Fibroblast of the aortic adventitia (primary cell): ENCODE measurements around the gene TNRC6C. TPM values are rescaled to one million over a fixed set of nuclear protein-coding genes. Genes with fewer than 3 reads are reported as not detected.
"Not testable (repeated sequence)": the region's sequence is repeated elsewhere in the genome, so short reads cannot be mapped to it uniquely, and the experiment has no call there.

Experiments
- DNase-seq: peaks from one replicate; pipeline ENCODE4 v3.0.0-alpha.2; 2010; ENCODE audit warnings: low read depth
- H3K4me3 ChIP-seq: 2 replicates; pipeline ENCODE4 v1.5.1; 2011; ENCODE audit warnings: low read depth, mild to moderate bottlenecking, control low read depth, low read length, moderate library complexity
- total RNA-seq: library from RNA; depleted of rRNA; stranded (reverse); fragments of >200 nt; gene quantifications from 2 replicates; pipeline ENCODE4 v1.2.3, GENCODE V29; 2012; ENCODE audit warnings: low replicate concordance
- TF ChIP-seq, protein P1 (sequence below): IDR thresholded peaks from 2 replicates; pipeline ENCODE4 v1.5.1; 2011; ENCODE audit warnings: mild to moderate bottlenecking, low read length, control low read depth, inconsistent platforms; ENCODE audit not compliant: insufficient read depth

Gene TNRC6C
- total RNA-seq, 1 donor: 10.3 TPM

DNA sequence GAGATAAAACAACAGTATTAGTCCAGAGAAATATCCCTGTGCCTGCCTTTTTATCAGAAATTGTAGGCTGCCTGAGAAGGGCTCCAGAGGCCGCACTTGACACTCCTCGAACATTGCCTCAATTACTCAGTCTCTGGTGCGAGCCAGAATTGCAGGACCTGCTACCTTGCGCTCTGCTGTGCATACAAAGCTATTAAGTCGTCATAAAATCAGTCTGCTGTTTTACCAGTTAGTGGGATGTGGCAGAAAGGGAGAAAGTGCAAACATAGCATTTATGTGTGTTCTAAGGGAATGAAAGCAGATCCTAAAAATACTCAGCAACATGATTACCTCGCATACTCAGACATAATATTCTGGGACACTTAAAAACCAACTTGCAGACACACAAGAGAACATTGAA is 99.5 kb downstream of the TNRC6C start:
- DNase-seq: no peak
- TF ChIP-seq, protein P1, sequence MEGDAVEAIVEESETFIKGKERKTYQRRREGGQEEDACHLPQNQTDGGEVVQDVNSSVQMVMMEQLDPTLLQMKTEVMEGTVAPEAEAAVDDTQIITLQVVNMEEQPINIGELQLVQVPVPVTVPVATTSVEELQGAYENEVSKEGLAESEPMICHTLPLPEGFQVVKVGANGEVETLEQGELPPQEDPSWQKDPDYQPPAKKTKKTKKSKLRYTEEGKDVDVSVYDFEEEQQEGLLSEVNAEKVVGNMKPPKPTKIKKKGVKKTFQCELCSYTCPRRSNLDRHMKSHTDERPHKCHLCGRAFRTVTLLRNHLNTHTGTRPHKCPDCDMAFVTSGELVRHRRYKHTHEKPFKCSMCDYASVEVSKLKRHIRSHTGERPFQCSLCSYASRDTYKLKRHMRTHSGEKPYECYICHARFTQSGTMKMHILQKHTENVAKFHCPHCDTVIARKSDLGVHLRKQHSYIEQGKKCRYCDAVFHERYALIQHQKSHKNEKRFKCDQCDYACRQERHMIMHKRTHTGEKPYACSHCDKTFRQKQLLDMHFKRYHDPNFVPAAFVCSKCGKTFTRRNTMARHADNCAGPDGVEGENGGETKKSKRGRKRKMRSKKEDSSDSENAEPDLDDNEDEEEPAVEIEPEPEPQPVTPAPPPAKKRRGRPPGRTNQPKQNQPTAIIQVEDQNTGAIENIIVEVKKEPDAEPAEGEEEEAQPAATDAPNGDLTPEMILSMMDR: no peak
- H3K4me3 ChIP-seq: no peak overlapping the region

DNA sequence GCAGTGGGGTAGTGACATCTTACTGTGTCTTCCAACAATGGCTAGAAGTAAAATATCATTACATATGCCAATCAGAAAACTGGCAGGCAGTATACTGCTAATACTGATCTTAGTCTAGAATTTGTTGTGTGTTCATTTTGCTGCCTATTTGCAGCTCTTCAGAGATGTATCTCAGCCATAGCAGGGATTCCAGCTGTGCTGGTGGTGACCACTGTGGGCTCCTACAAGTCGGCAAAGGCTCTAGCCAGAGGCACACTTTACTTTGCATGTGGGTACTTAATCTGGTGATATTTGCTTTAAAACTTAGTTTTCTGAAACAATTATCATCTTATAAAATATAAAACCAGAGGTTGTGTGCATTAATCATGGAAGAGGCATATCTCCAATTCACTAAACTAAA is 100.1 kb downstream of the TNRC6C start:
- DNase-seq: no peak
- H3K4me3 ChIP-seq: no peak overlapping the region
- TF ChIP-seq, protein P1: no peak

DNA sequence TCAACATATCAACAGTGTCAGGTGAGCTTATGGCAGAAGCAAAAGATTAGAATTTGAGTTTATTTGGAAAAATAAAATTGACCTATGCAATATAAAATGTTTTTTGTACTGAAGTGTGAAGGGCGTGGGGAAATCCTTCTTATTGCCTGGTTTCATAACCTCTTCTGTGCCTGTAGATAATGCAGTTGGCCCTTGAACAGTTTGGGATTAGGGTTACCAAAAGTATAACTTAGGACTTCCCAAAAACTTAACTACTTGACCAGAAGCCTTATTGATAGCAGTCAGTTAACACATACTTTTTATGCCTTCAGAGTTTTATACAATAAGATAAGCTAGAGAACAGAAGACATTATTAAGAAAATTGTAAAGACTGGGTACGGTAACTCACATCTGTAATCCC is 104.1 kb downstream of the TNRC6C start:
- TF ChIP-seq, protein P1: no peak
- no peak overlapping the region for H3K4me3 ChIP-seq
- no peak for DNase-seq

DNA sequence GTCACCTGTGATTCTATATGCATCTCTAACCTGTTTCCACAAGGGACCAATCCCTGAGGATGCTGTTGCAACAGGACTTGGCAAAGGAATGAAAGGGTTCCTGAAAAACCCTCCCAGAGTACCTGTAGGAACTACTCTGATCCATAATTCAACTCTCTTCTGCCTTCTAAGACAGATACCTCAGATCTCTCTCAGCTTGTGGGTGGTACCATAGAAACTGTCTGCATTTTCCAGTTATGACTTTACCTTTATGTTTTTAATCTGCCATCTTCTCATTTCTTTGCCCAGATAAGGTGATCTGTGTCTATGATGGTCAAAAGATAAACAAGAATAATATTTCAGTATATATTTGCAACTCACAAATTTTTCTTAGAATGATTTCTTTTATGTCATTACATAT is 105.0 kb downstream of the TNRC6C start:
- no peak for DNase-seq
- no peak overlapping the region for H3K4me3 ChIP-seq
- TF ChIP-seq, protein P1: no peak

DNA sequence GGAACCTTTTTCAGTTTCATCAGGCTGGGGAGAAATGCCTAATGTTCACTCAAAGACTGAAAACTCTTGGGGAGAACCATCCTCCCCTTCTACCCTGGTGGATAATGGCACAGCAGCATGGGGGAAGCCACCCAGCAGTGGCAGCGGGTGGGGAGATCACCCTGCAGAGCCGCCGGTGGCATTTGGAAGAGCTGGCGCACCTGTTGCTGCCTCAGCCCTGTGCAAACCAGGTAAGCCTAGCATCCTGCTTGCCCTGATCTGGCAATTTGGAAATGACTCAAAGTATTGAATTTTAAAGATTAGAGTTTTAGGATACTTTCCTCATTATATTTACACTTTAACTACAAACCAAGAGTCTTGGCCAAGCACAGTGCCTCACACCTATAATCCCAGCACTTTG is 106.2 kb downstream of the TNRC6C start:
- TF ChIP-seq, protein P1: no peak
- no peak for DNase-seq
- H3K4me3 ChIP-seq: no peak overlapping the region

DNA sequence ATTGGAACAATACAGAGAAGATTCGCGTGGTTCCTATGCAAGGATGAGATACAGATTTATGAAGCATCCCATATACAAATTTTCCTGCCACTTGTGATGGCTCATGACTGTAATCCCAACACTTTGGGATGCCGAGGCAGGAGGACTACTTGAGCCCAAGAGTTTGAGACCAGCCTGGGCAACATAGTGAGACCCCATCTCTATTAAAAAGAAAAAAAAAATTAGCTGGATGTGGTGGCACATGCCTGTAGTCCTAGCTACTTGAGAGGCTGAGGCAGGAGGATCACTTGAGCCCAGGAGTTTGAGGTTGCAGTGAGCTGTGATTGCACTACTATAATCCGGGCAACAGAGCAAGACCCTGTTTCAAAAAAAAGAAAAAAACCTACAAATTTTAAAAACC is 108.5 kb downstream of the TNRC6C start:
- not testable (repeated sequence) for H3K4me3 ChIP-seq, DNase-seq

DNA sequence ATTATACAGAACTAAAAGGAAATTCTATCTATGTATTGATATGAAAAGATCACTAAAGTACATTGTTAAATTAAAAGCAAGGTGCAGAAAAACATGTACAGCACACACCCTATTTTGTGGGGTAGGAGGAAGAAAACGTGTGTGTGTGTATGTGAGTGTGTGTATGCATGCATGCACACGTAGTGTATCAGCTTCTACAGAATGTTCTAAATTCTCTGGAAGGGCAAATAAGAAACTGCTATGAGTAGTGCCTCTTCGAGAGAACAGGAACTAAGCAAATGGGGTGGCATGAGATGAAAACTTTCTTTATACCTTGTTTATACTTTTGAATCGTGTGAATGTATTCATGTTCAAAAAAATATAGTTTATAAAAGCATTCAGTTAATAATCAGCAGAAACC is 111.2 kb downstream of the TNRC6C start:
- DNase-seq: no peak
- TF ChIP-seq, protein P1: no peak
- no peak overlapping the region for H3K4me3 ChIP-seq
